ENCODE data around the gene ATOH8. TPM values are rescaled to one million over a fixed set of nuclear protein-coding genes. Genes with fewer than 3 reads are reported as not detected.

ATOH8 gene
- total RNA-seq, 1 donor from 2014 or later: 4.4 TPM

DNA sequence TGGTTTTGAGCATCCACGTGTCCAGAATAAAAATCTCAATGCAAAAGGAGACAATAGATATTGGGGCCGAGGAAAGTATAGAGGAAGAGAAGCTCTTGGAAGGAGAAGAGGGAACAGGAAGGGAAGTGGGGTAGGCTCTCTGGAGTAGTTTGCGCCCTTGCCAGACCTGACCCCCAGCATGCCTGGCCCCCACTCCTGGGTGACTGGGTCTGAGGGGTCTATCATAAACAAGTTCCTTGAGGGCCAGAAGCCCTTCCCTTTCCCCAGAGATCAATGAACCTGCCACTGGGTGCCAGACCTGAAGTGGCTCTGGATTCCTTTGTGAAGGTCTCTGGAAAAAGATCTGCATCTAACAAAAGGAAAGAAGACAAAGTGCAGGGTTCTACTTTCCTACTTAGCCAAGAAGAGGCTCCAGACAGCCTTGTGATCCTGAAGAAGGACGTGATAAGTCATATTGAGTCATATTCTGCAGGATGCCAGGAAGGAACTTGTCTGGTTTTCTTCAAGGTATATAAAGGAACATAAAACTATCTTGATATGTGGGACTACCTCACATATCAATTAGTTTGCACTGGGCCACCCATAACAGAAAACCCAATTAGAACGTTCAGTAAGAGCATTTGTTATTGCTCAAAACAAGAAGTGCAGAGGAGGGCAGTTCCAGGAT lies 18.7 kb upstream of the ATOH8 start:
- DNase-seq (ENCODE audit: extremely low read depth, low read depth, low spot score): no peak

- no peak for DNase-seq (ENCODE audit: extremely low read depth, low read depth, low spot score)
These were observed 18.1 kb upstream of the ATOH8 start for GRCh38 chr2:85735691-85736090.

GRCh38 chr2:85736456-85737355 lies 17.1 kb upstream of the ATOH8 start:
- no peak for DNase-seq (ENCODE audit: extremely low read depth, low read depth, low spot score)

- DNase-seq (ENCODE audit: extremely low read depth, low read depth, low spot score): no peak
These were observed 16.3 kb upstream of the ATOH8 start for GRCh38 chr2:85737481-85737880.

GRCh38 chr2:85737961-85738360 lies 15.8 kb upstream of the ATOH8 start:
- DNase-seq (ENCODE audit: extremely low read depth, low read depth, low spot score): no peak

GRCh38 chr2:85740193-85740592 lies 13.6 kb upstream of the ATOH8 start:
- DNase-seq (ENCODE audit: extremely low read depth, low read depth, low spot score): no peak

- no peak for DNase-seq (ENCODE audit: extremely low read depth, low read depth, low spot score)
These were observed 12.5 kb upstream of the ATOH8 start for GRCh38 chr2:85741211-85741832.

DNA sequence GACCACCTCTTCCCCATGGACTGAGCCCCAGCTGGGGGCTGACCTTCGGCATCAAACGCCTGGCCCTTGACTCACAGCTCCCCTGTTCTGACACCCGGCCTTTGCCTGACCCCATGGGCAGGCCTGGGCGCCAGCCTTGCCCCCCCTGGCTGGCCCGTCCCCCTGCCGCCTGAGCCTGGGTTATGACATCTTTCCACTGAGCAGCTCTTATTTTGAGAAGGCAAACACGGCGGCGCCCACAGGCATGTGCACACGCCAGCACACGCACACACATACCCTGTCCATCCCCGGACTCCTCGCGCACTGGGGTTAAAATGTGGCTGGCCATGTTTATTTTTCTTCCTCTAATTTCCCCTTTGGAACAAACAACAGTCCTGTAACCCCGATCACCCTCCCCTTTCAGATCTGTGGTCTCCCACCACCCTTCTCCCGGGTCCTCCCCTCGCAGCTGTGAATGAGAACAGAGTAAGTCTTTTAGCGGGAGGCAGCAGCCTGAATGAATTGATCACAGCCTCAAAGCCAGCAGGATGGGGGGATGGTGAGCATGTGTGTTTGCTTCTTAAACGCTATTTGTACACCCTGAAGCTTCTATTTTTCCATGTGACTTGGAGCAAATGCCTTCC lies 11.8 kb upstream of the ATOH8 start:
- no peak for DNase-seq (ENCODE audit: extremely low read depth, low read depth, low spot score)

DNA sequence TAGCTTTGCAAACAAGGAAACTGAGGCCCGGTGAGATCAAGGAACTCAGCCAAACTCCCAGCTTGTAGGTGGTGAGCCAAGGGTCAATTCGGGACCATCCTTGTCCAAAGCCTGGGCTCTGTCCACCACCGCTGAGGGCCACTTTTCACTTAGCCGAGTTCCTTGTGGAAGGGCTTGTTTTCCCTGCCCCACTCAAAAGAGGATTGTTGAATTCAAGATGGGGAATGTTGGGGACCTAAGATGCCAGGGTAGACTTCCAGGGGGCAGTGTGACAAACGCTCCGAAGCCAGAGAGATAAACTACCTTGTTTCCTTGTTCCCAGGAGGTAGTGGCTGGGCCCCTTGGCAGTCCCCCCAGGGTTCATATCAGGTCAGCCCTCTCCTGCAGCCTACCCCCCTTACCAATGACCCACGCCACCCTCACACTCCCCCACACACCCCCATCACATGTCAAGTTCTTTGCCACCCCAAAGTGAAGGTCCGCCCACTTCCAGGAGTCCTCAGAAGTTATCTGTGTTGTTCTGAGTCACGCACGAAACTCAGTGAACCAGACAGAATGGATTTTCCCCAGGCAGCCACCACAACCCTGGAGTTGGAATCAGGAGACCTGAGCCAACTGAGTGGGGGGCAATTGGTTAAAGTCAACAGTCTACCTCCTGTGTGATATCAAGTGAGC lies 10.3 kb upstream of the ATOH8 start:
- DNase-seq (ENCODE audit: extremely low read depth, low read depth, low spot score): no peak

DNA sequence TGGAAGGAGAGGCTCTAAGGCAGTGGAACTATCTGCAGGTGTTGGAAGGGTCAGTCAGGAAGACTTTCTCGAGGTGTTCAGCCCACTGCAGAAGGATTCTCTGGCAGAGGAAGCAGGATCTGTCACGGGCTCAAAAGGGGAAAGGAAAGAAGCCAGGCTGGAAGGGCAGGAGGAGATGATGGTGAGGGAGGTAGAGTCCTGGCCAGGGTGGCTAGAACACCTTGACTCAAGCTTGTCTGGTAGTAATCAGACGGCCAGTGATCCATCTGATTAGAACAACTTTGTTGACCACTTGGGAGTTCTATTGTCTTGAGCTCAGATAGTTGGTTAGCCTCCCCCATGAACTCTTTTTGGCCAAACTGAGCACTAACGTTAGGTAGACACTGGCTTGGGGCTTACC lies 9.7 kb upstream of the ATOH8 start:
- DNase-seq (ENCODE audit: extremely low read depth, low read depth, low spot score): no peak

- DNase-seq (ENCODE audit: extremely low read depth, low read depth, low spot score): no peak
These were observed 8.8 kb upstream of the ATOH8 start for GRCh38 chr2:85744741-85745601.

- DNase-seq (ENCODE audit: extremely low read depth, low read depth, low spot score): no peak
These were observed 8.2 kb upstream of the ATOH8 start for GRCh38 chr2:85745619-85746018.

DNA sequence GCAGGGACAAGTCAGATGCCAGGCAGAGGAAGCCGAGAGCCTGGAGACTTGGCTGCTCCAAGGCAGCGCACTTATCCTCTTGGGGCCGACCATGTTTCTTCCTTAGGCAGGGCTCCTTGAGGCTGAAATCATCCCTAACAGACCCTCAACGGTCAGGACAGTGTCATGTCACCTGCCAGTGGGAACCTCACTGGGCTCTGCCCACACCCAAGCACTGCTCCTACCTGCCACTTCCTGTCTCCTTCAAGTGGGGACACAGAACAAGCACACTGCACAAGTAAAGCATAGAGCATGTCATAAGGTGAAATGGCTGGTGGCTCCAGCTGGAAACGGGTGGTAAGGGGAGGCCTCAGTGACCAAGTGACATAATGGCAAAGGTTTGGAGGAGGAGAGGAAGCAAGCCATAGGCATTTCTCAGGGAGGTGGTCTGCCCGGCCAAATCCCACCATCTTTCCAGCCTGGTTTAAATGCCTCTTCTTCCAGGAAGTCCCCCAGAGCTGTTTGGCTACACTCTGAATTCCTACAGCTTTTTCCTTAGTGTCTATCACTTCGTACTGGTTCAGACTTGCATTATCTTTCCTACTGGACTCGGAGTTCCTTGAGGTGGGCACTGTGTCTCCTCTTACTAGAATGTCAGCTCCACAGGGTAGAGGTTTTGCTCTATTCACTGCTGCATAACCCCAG lies 7.3 kb upstream of the ATOH8 start:
- no peak for DNase-seq (ENCODE audit: extremely low read depth, low read depth, low spot score)

- DNase-seq (ENCODE audit: extremely low read depth, low read depth, low spot score): no peak
These were observed 6.3 kb upstream of the ATOH8 start for GRCh38 chr2:85747441-85747840.

DNA sequence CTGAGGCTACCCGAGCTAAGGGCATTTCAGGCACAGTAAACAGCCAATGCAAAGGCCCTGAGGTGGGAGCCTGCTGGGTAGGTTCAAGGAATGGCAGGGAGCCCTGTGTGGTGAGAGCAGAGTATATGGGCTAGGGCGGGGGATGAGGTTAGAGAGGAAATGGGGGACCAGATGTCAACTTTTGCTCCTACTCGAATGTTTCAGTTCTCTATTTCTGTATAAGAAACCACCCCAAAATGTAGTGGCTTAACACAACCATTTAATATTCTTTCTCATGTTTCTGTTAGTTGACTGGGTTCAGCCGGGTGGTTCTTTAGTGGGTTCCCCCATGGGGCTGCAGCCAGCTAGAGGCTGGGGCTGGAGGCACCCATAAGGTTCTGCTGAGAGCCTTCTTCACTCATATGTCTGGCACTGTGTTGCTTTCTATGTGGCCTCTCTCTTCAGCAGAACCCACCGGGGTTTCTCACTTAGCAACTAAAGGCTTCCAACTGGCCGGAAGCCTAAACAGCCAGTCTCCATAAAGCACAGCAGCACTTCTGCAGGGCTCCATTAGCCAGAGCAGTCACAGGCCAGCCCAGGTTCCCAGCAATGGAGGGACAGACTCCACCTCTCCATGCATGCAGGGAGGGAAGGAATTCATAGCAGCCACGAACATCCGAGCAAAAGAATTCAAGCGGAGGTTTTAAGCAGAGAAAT lies 5.6 kb upstream of the ATOH8 start:
- no peak for DNase-seq (ENCODE audit: extremely low read depth, low read depth, low spot score)

DNA sequence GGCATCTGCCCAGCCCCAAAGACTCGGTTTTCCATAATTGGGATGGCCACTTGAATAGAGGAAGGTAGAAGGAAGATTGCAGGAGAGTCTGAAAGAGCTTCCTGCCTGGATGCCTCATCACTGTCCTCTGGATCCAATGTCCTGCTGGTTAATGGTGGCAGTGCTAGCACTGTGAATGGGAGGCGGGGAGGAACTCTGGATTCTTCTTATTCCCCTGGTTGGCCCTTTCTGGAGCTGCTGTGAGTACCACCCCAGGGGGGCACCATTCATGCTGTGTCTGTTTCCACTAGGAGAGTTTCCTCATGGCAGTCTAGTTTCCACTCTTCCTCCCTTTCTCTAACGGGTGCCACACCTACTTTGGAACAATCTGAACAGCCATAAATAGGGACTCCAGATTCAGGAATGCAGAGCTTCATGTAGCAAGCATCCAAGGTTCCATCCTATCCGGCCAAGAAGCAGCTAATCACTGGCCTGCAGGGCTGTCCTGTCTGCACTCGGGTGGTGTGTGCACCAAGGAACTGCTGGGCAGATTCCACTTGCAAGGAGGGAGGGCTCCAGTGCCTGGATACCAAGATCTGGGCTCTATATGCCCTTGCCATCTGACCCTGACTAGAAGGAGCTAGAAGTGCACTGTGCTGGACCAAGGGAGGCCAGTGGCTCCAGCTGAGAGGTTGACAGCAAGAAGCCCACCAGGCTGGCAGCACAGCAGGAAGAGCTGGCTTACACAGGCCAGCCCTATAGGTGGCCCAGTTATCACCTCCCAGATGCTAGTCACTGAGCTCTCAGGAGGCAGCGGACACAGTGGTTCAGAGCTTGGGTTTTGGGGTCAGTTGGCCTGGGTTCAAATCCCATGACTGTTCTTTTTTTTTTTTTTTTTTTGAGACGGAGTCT lies 4.6 kb upstream of the ATOH8 start:
- DNase-seq (ENCODE audit: extremely low read depth, low read depth, low spot score): no peak
